ENCODE data around the gene ESCO1. TPM values are rescaled to one million over a fixed set of nuclear protein-coding genes. Genes with fewer than 3 reads are reported as not detected.

Gene ESCO1
- total and polyA plus RNA-seq, 2 of the 13 experiments (the other 11 are each of a cell fraction or from before 2014, with no cell fraction given) = 6.3 to 19.4 TPM

Other genes starting within 250 kb of the ESCO1 start
- 275 and 478 TPM in 2 replicates for gene SNRPD1, start 11.6 kb upstream of the ESCO1 start, total RNA-seq (2016; rRNA removed; fragmentation: Illumina TruSeq; extraction: Trizol)
- 17.4 and 22.7 TPM in 2 replicates for gene SNRPD1, start 11.6 kb upstream of the ESCO1 start, polyA plus RNA-seq (2011; rRNA removed)
- 14.2 and 32.1 TPM in 2 replicates for gene ABHD3, start 104.1 kb upstream of the ESCO1 start, total RNA-seq (2016; rRNA removed; fragmentation: Illumina TruSeq; extraction: Trizol)
- 37.3 and 40.2 TPM in 2 replicates for gene ABHD3, start 104.1 kb upstream of the ESCO1 start, polyA plus RNA-seq (2011; rRNA removed)
- gene MIB1, start 140.1 kb upstream of the ESCO1 start, total RNA-seq (2016; rRNA removed; fragmentation: Illumina TruSeq; extraction: Trizol) = 47.0 and 60.6 TPM in 2 replicates
- 11.2 and 12.0 TPM in 2 replicates for gene MIB1, start 140.1 kb upstream of the ESCO1 start, polyA plus RNA-seq (2011; rRNA removed)